Memory B cell (primary cell): Measurements from ENCODE around the gene SAC3D1.

Source experiments
- ATAC-seq: fragments of 150-1000 bp; cut with Tn5 transposase; 2 replicates; pipeline ENCODE4 v1.10.0; 2021; ENCODE audit warnings: low read depth, mild to moderate bottlenecking, moderate library complexity
- DNase-seq, 2 donors: peaks; one replicate each; pipeline ENCODE4 v3.0.0; 2022; ENCODE audit warnings: low spot score in 2 of 2
- H3K27ac Mint-ChIP-seq: one replicate; pipeline ENCODE4 v1.8.0; 2022; ENCODE audit warnings: mild to moderate bottlenecking, moderate library complexity, mixed read lengths
- H3K27me3 Mint-ChIP-seq: one replicate; pipeline ENCODE4 v1.8.0; 2022; ENCODE audit warnings: mixed read lengths
- H3K36me3 Mint-ChIP-seq: one replicate; pipeline ENCODE4 v1.8.0; 2022; ENCODE audit warnings: mild to moderate bottlenecking, mixed read lengths
- H3K4me1 Mint-ChIP-seq: one replicate; pipeline ENCODE4 v1.8.0; 2022; ENCODE audit warnings: mixed read lengths
- H3K4me3 Mint-ChIP-seq: one replicate; pipeline ENCODE4 v1.8.0; 2022; ENCODE audit warnings: mild to moderate bottlenecking, moderate library complexity, mixed read lengths
- H3K9me3 Mint-ChIP-seq: one replicate; pipeline ENCODE4 v1.8.0; 2022; ENCODE audit warnings: mixed read lengths

Gene SAC3D1

GRCh38 chr11:65083134-65083833 is 42.3 kb downstream of the SAC3D1 start:
- ATAC-seq (no peak), DNase-seq (no peak)
- Mint-ChIP-seq H3K4me3 (peak overlapping the region; percentile 91), H3K27ac (peak overlapping the region; percentile 98), H3K36me3 (peaks cover 12% of the 10 kb centered on the region), H3K4me1 (peaks cover 22% of the 10 kb centered on the region), H3K9me3 (no peaks in the 10 kb centered on the region), H3K27me3 (no peaks in the 10 kb centered on the region)

- no peaks in the 10 kb centered on the region for H3K9me3 Mint-ChIP-seq
- ATAC-seq (peak; percentile 95), DNase-seq (peak; percentile 96)
- H3K4me1 Mint-ChIP-seq: peaks cover 16% of the 10 kb centered on the region
- H3K27ac Mint-ChIP-seq: peak within 1 kb of the TSS; percentile 98
- H3K4me3 Mint-ChIP-seq: peak within 1 kb of the TSS; percentile 91
- H3K36me3 Mint-ChIP-seq: peaks cover 20% of the 10 kb centered on the region
- no peaks in the 10 kb centered on the region for H3K27me3 Mint-ChIP-seq
Measured at GRCh38 chr11:65083834-65084597, 43.0 kb downstream of the SAC3D1 start, which contains the start of the genes CDCA5 and ZFPL1. TSS of gene CDCA5 (minus strand) at chr11:65084040. CDS start at chr11:65083978, 62 bp downstream. TSS of gene ZFPL1 (plus strand) at chr11:65084222. CDS start at chr11:65084699, 477 bp downstream.

DNA sequence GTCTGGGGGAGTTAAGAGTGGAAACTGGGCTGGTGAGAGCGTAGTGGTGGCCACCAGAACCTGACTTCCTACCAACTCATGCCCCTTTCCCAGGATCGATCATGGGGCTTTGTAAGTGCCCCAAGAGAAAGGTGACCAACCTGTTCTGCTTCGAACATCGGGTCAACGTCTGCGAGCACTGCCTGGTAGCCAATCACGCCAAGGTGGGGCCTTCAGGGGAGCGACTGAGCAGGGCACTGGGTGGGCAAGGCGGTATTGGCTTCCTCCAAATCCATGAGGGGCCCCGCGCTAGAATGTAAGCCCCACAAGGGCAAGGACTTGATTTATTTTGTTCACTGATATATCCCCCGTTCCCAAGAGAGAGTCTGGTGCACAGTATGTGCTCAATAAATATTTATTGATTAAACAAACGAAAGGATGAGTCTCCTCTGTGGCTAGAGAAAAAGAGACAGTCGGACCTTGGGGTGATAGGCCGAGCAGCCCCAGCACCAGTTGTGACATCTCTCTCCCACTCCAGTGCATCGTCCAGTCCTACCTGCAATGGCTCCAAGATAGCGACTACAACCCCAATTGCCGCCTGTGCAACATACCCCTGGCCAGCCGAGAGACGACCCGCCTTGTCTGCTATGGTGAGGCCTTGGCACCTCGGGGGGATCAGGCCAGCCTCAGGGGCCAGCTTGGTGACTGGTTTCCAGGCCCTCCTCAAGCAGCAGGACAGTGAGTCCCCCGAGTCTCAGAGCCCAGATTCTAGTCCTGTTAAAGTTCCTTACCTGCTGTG is 43.8 kb downstream of the SAC3D1 start:
- Mint-ChIP-seq H3K4me1 (peaks cover 16% of the 10 kb centered on the region), H3K27ac (peak overlapping the region; percentile 98), H3K27me3 (no peaks in the 10 kb centered on the region), H3K4me3 (peak overlapping the region; percentile 91), H3K36me3 (peaks cover 22% of the 10 kb centered on the region), H3K9me3 (no peaks in the 10 kb centered on the region)
- ATAC-seq (peak; percentile 6), DNase-seq (no peak)

- DNase-seq (no peak), ATAC-seq (no peak)
- Mint-ChIP-seq H3K27ac (peak overlapping the region; percentile 7), H3K4me3 (peak overlapping the region; percentile 91), H3K9me3 (no peaks in the 10 kb centered on the region), H3K27me3 (no peaks in the 10 kb centered on the region), H3K36me3 (peaks cover 22% of the 10 kb centered on the region), H3K4me1 (peaks cover 16% of the 10 kb centered on the region)
Measured at GRCh38 chr11:65085446-65085845, 44.4 kb downstream of the SAC3D1 start.

DNA sequence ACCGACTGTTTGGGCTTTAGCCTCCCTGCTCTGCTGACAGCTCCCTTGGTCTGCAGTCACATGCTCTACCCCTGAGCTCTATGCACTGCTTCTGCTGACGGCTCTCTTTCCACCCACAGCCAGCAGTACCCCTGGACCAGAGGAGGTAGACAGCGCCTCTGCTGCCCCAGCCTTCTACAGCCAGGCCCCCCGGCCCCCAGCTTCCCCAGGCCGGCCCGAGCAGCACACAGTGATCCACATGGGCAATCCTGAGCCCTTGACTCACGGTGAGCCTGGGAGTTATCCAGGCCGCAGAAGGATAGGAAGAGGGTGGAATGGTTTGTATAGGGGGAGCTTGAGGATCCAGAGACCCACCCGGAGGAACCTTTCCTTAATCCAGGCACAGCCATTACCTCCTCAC is 45.8 kb downstream of the SAC3D1 start:
- no peaks in the 10 kb centered on the region for H3K9me3 Mint-ChIP-seq
- DNase-seq (no peak), ATAC-seq (no peak)
- H3K4me3 Mint-ChIP-seq: no peak overlapping the region
- no peaks in the 10 kb centered on the region for H3K27me3 Mint-ChIP-seq
- peaks cover 22% of the 10 kb centered on the region for H3K36me3 Mint-ChIP-seq
- H3K27ac Mint-ChIP-seq: no peak overlapping the region
- H3K4me1 Mint-ChIP-seq: peaks cover 16% of the 10 kb centered on the region

DNA sequence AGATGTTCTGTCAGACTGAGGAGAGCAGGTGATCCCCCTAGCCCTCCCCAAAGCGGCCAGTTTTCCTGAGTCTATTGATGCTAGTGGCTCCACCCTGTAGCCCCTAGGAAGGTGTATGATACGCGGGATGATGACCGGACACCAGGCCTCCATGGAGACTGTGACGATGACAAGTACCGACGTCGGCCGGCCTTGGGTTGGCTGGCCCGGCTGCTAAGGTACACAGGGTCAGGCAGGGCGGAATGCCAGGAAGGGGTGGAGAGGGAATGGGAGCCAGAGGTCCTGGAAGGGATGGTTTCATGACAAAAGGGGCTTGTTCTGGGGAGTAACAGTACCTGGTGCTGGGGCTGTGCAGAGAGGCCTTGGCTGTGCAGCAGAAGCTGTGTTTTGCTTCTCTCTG is 46.2 kb downstream of the SAC3D1 start:
- Mint-ChIP-seq H3K4me1 (peaks cover 16% of the 10 kb centered on the region), H3K4me3 (no peak overlapping the region), H3K9me3 (no peaks in the 10 kb centered on the region), H3K27me3 (no peaks in the 10 kb centered on the region), H3K36me3 (peaks cover 22% of the 10 kb centered on the region), H3K27ac (no peak overlapping the region)
- DNase-seq (no peak), ATAC-seq (no peak)

DNA sequence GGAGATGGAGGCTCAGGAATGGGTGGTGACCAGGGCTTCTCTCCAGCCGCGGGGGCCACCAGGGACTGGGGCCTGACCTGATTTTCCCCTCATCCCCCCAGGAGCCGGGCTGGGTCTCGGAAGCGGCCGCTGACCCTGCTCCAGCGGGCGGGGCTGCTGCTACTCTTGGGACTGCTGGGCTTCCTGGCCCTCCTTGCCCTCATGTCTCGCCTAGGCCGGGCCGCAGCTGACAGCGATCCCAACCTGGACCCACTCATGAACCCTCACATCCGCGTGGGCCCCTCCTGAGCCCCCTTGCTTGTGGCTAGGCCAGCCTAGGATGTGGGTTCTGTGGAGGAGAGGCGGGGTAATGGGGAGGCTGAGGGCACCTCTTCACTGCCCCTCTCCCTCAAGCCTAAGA is 46.8 kb downstream of the SAC3D1 start:
- Mint-ChIP-seq H3K27ac (no peak overlapping the region), H3K4me3 (no peak overlapping the region), H3K36me3 (peaks cover 22% of the 10 kb centered on the region), H3K27me3 (no peaks in the 10 kb centered on the region), H3K9me3 (no peaks in the 10 kb centered on the region), H3K4me1 (peaks cover 15% of the 10 kb centered on the region)
- ATAC-seq (no peak), DNase-seq (no peak)

GRCh38 chr11:65089621-65090020 is 48.6 kb downstream of the SAC3D1 start:
- Mint-ChIP-seq H3K27ac (no peak overlapping the region), H3K36me3 (peaks cover 20% of the 10 kb centered on the region), H3K4me1 (peaks cover 5% of the 10 kb centered on the region), H3K27me3 (no peaks in the 10 kb centered on the region), H3K4me3 (no peak overlapping the region), H3K9me3 (no peaks in the 10 kb centered on the region)
- no peak for DNase-seq
- ATAC-seq: no peak

- H3K27ac Mint-ChIP-seq: no peak overlapping the region
- no peaks in the 10 kb centered on the region for H3K27me3 Mint-ChIP-seq
- peaks cover 3% of the 10 kb centered on the region for H3K4me1 Mint-ChIP-seq
- H3K36me3 Mint-ChIP-seq: peaks cover 18% of the 10 kb centered on the region
- ATAC-seq: no peak
- H3K9me3 Mint-ChIP-seq: no peaks in the 10 kb centered on the region
- no peak overlapping the region for H3K4me3 Mint-ChIP-seq
- DNase-seq: no peak
Measured at GRCh38 chr11:65090628-65091027, 49.6 kb downstream of the SAC3D1 start.
